Endothelial cell of coronary artery (primary cell): Measurements from ENCODE around the gene HPS4. TPM values are rescaled to one million over a fixed set of nuclear protein-coding genes. Genes with fewer than 3 reads are reported as not detected.

Experiments used
- total RNA-seq: library from RNA; depleted of rRNA; stranded (reverse); fragments of >200 nt; gene quantifications from 2 replicates; pipeline ENCODE4 v1.2.3, GENCODE V29; 2014

HPS4 gene
- 15.8 and 19.5 TPM in 2 replicates for total RNA-seq

GRCh38 chr22:26483439-26484359 lies at the start of gene HPS4, which contains the start of gene SRRD:
TSS of gene HPS4 (minus strand) at chr22:26483783. CDS start at chr22:26481762, 2,021 bp downstream.
TSS of gene SRRD (plus strand) at chr22:26483877. CDS start at chr22:26483891, 14 bp downstream.

GRCh38 chr22:26512149-26512793 lies 28.7 kb upstream of the HPS4 start, which contains the start of gene TFIP11:
TSS of gene TFIP11 (minus strand) at chr22:26512473. CDS start at chr22:26510272, 2,201 bp downstream.

GRCh38 chr22:26428515-26429457 lies 54.8 kb downstream of the HPS4 start, which contains the start of gene ASPHD2:
TSS of gene ASPHD2 (plus strand) at chr22:26429260. CDS start at chr22:26433616, 4,356 bp downstream.

Other genes starting within 250 kb of the HPS4 start
- 6.9 and 10.2 TPM in 2 replicates for gene ASPHD2, start 54.5 kb downstream of the HPS4 start, total RNA-seq
- gene SRRD, start 94 bp upstream of the HPS4 start, total RNA-seq, result 15.7 and 17.6 TPM in 2 replicates
- gene TFIP11, start 28.7 kb upstream of the HPS4 start, total RNA-seq, result 38.1 and 38.7 TPM in 2 replicates
- 30.2 and 47.8 TPM in 2 replicates for gene TPST2, start 106.3 kb upstream of the HPS4 start, total RNA-seq
- not detected in 2 replicates for gene CRYBB1, start 134.2 kb upstream of the HPS4 start, total RNA-seq
- gene CRYBA4, start 138.2 kb upstream of the HPS4 start, total RNA-seq, result not detected in 2 replicates
- 0.27 and 0.47 TPM in 2 replicates for gene MIAT, start 173.8 kb upstream of the HPS4 start, total RNA-seq